Pancreas (tissue), 10 donors: ENCODE measurements around the gene AUNIP. TPM values are rescaled to one million over a fixed set of nuclear protein-coding genes. Genes with fewer than 3 reads are reported as not detected.

ENCODE experiments used
- ATAC-seq, 4 donors: fragments of 200-7000 bp; cut with Tn5 transposase; one replicate each; pipeline versions ENCODE4 v1.8.0 to v1.9.1; 2020; ENCODE audit warnings: mild to moderate bottlenecking in 4 of 4, moderate library complexity in 4 of 4
- DNase-seq, 6 donors: peaks; one replicate each; pipeline ENCODE4 v3.0.0-alpha.2; 2020
- FAIRE-seq: peaks from 2 replicates; lab custom pipeline; 2012; peaks lifted over from hg19 to GRCh38; lab: Jason Lieb, UNC
- H3K27ac ChIP-seq, 4 donors: fragments of 200-600 bp; sonication (generic); 1 replicate in 3 of 4; 2 replicates in 1 of 4; pipeline versions ENCODE4 v1.5.0 to v1.8.0; 2020
- H3K27me3 ChIP-seq, 4 donors: fragments of 200-600 bp; one replicate each; pipeline ENCODE4 v1.8.0; 2021
- H3K36me3 ChIP-seq, 3 donors: fragments of 200-600 bp; sonication (generic) in 1 of 3; one replicate each; pipeline versions ENCODE4 v1.5.0 to v1.8.0; 2020 to 2021
- H3K4me1 ChIP-seq, 3 donors: fragments of 200-600 bp; one replicate each; pipeline ENCODE4 v1.8.0; 2021
- H3K4me3 ChIP-seq, 4 donors: fragments of 200-600 bp; sonication (generic) in 2 of 4; one replicate each; pipeline versions ENCODE4 v1.5.0 to v1.8.0; 2020 to 2021
- H3K9me3 ChIP-seq, 4 donors: fragments of 200-600 bp; one replicate each; pipeline ENCODE4 v1.8.0; 2021
- CTCF ChIP-seq, 4 donors: fragments of 200-600 bp; sonication (generic) in 3 of 4; IDR thresholded peaks; one replicate each; pipeline versions ENCODE4 v1.5.0 to v1.8.0; 2021; ENCODE audit warnings: antibody characterized with exemption in 4 of 4
- WGBS, 2 donors: extraction: QIAGEN DNeasy Blood & Tissue Kit; methylation state at CpG; one replicate each; pipeline ENCODE4 v1.1.7; 2013; 5-methylcytosine and 5-hydroxymethylcytosine counted together
- intact Hi-C, 3 donors: fragments of 100-400 bp; cut with DNase I; formaldehyde crosslinking; loops; one replicate each; pipeline versions ENCODE4 v1.11.1 to v1.14.2; 2022
- microRNA-seq, 2 donors: library from miRNA; unstranded; fragments of <30 nt; microRNA quantifications; one replicate each; pipeline versions ENCODE4 to v1.1.0, GENCODE V29; 2019 to 2020
- polyA plus RNA-seq, 2 donors: library from polyadenylated mRNA; stranded (reverse); fragments of 200-250 nt; gene quantifications; one replicate each; pipeline ENCODE4 v1.2.3, GENCODE V29; 2013
- total RNA-seq, 6 donors: library from RNA; stranded (reverse); fragmentation: NEBNext Ultra II Directional in 4 of 6; extraction: Animal tissue kit (Norgen Biotek cat#: 25700) in 4 of 6; gene quantifications; one replicate each; pipeline versions ENCODE4 v1.2.1 to v1.2.4, GENCODE V29; 2021 to 2023
- donor health status: healthy with polysubstance abuse.
- donor health status: DM: no; HTN: no; CAD: no; lungs with moderate emphysema.
- donor health status: DM: no; HTN: no; CAD: no.
- donor health status: control.
- donor health status: control.
- donor health status: Bipolar disorder and iron deficiency.
- donor health status: DM: yes; HTN: yes; CAD: no.
- donor health status: DM: no; HTN: no; CAD: no.
- donor health status: DM: no; HTN: no; CAD: no.
- donor health status: DM: yes; HTN: yes; CAD: no.

The AUNIP gene
- total and polyA plus RNA-seq, 8 donors: 0.19 to 0.37 (median 0.29) TPM; not detected in 4

DNA sequence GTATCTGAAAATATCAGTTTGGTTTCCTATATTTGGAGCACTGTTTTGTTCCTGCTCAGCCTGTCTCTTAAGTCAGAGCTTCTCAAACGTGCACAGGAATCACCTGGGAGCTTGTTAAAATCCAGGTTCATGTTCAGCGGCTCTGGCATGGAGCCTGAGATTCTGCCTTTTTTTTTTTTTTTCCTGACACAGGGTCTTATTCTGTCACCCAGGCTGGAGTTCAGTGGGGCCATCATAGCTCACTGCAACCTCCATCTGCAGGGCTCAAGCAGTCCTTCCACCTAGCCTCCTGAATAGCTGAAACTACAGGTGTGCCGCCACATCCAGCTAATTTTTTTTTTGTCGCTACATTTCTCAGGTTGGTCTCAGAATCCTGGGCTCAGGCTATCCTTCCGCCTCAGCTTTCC, 71.5 kb downstream of the AUNIP start:
- H3K9me3 ChIP-seq: no peaks in the 10 kb centered on the region
- ATAC-seq (no peak), FAIRE-seq (no peak), DNase-seq (no peak)
- no peaks in the 10 kb centered on the region for H3K27me3 ChIP-seq
- no peaks in the 10 kb centered on the region for H3K36me3 ChIP-seq
- no peak overlapping the region for H3K27ac ChIP-seq
- H3K4me3 ChIP-seq: no peak overlapping the region
- TF ChIP-seq CTCF (IDR thresholded peaks at IDR 0.05): no peak
- peaks cover 0 to 12% (median 10%) of the 10 kb centered on the region in 3 donors for H3K4me1 ChIP-seq
- WGBS, 2 donors: 87 to 92% methylated on average over 5 of the region's 5 CpGs
- intact Hi-C loops: no loop called here

DNA sequence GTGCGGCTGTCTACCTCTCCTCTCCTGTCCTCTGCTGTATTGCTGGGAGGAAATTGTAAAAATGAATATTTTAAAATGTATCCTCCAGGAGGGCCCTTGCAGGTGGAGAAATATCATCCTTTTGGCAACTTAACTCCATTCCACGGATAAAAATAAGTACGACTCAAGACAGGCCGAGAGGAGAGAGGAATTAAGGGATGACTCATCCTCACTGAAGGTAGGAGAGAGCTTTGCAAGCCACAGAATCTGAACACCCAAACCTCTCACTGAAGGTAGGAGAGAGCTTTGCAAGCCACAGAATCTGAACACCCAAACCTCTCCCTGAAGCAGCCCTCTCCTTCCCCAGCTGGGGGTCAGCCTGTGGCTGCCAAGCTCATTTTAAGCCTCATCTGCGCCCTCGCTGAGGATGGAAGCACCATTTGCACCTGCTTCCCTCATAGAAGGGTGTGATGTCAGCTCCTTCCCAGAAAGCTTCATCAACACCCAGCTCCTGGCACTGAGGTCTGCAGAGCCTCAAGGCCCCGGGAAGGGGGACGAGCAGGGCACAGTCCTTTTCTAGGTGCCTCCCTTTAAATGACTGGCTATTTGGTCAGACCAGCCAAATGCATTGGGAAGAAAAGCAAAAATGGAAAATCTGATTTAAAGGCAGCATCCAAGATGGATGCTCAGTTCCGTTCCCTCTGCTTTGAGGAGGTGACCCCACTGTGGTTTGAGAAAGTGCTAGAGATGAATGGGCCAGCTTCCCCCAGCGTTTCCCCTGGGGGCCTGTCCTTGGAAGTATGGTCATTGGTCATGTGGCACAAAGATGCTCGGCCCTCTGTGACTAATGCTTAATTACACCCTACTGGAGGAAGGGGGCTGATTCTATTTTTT, 72.1 kb downstream of the AUNIP start:
- Histone ChIP-seq H3K4me1 (peaks cover 0 to 18% (median 11%) of the 10 kb centered on the region in 3 donors), H3K27ac (no peak overlapping the region), H3K27me3 (no peaks in the 10 kb centered on the region), H3K4me3 (no peak overlapping the region), H3K36me3 (no peaks in the 10 kb centered on the region), H3K9me3 (no peaks in the 10 kb centered on the region)
- FAIRE-seq: no peak
- WGBS, 2 donors: 83 to 85% methylated on average over 11 of the region's 11 CpGs
- ATAC-seq: no peak
- DNase-seq: no peak
- TF ChIP-seq CTCF (IDR thresholded peaks at IDR 0.05): no peak
- intact Hi-C loops: no loop called here

DNA sequence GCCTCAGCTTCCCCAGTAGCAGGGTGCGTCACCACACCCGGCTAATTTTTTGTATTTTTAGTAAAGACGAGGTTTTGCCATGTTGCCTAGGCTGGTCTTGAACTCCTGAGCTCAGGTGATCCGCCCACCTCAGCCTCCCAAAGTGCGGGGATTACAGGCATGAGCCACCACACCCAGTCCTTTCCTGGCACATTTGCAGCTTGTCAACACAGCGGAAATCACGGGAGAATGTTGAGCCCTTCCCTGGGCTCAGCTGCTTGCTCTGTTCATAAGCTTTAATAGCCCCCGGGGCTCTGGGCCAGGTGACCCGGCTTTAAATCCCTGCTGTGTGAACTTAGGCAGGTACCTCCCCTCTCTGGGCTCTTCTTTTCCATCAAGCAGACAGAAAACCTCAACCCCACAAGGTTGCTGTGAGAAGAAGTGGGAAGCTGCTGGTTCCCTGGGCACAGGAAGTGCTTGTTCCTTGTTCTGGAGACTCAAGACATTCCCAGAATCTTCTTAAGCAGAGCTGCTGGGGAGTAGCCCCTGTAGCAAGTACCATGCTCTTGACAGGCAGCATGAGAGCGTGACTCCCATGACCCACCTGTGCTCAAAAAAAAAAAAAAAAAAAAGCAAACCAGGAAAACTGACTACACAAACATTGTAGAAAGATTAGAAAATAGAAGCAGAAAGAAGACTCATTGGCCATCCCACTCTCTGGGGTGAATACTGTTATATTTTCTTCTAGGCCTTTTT, 73.8 kb downstream of the AUNIP start:
- 65 to 66% methylated on average over 10 of the region's 10 CpGs for WGBS, 2 donors
- DNase-seq (no peak), ATAC-seq (peak in 3 of 4 donors; percentile 21 to 52 (median 51)), FAIRE-seq (no peak)
- peaks cover 0 to 18% (median 11%) of the 10 kb centered on the region in 3 donors for H3K4me1 ChIP-seq
- H3K9me3 ChIP-seq: no peaks in the 10 kb centered on the region
- H3K4me3 ChIP-seq: no peak overlapping the region
- no peaks in the 10 kb centered on the region for H3K27me3 ChIP-seq
- intact Hi-C loops: no loop called here
- H3K36me3 ChIP-seq: no peaks in the 10 kb centered on the region
- no peak overlapping the region for H3K27ac ChIP-seq
- TF ChIP-seq CTCF (IDR thresholded peaks at IDR 0.05): no peak

- WGBS, 2 donors: 71 to 76% methylated on average over 9 of the region's 9 CpGs
- H3K27me3 ChIP-seq: no peaks in the 10 kb centered on the region
- no peak for ATAC-seq
- intact Hi-C loops: no loop called here
- H3K36me3 ChIP-seq: no peaks in the 10 kb centered on the region
- no peak overlapping the region for H3K4me3 ChIP-seq
- FAIRE-seq: no peak
- DNase-seq: no peak
- TF ChIP-seq CTCF (IDR thresholded peaks at IDR 0.05): no peak
- peaks cover 0 to 18% (median 11%) of the 10 kb centered on the region in 3 donors for H3K4me1 ChIP-seq
- H3K27ac ChIP-seq: no peak overlapping the region
- no peaks in the 10 kb centered on the region for H3K9me3 ChIP-seq
These were observed 74.6 kb downstream of the AUNIP start for GRCh38 chr1:25784575-25785051.

Small RNAs within 50 kb of the gene (microRNA-seq; reads per million reads assigned to microRNA genes)
- gene MIR3917: 0 to 0.88 reads per million in 2 donors

Other genes starting within 250 kb of the AUNIP start
- 1 to 10 TPM; 2.1 to 6.1 (median 3.3) TPM for gene MAN1C1, start 242.7 kb downstream of the AUNIP start, total RNA-seq
- 1 to 10 TPM; 4.1 to 9.2 TPM for gene MAN1C1, start 242.7 kb downstream of the AUNIP start, polyA plus RNA-seq
- 10 to 100 TPM; 27.8 to 48.3 (median 39.5) TPM for gene SELENON, start 59.3 kb downstream of the AUNIP start, total RNA-seq
- gene SELENON, start 59.3 kb downstream of the AUNIP start, polyA plus RNA-seq: 10 to 100 TPM; 29.8 to 39.3 TPM
- 10 to 100 TPM; 24.0 to 36.0 (median 26.3) TPM for gene MTFR1L, start 39.5 kb downstream of the AUNIP start, total RNA-seq
- gene MTFR1L, start 39.5 kb downstream of the AUNIP start, polyA plus RNA-seq: 10 to 100 TPM; 38.9 to 59.6 TPM
- gene PAQR7, start 16.3 kb upstream of the AUNIP start, total RNA-seq: 10 to 100 TPM in 1 of 6 donors, 1 to 10 TPM in 5; 3.2 to 13.0 (median 4.4) TPM
- 1 to 10 TPM; 4.4 to 5.7 TPM for gene PAQR7, start 16.3 kb upstream of the AUNIP start, polyA plus RNA-seq
- 10 to 100 TPM in 3 of 6 donors, 1 to 10 TPM in 3; 3.3 to 40.3 (median 8.7) TPM for gene STMN1, start 47.0 kb upstream of the AUNIP start, total RNA-seq
- gene STMN1, start 47.0 kb upstream of the AUNIP start, polyA plus RNA-seq: 10 to 100 TPM; 16.2 to 58.0 TPM
- 10 to 100 TPM; 11.0 to 19.0 (median 13.7) TPM for gene PAFAH2, start 138.6 kb upstream of the AUNIP start, total RNA-seq
- 10 to 100 TPM; 16.2 to 20.9 TPM for gene PAFAH2, start 138.6 kb upstream of the AUNIP start, polyA plus RNA-seq
- gene EXTL1, start 162.3 kb upstream of the AUNIP start, total RNA-seq: under 1 TPM; 0.04 to 0.25 (median 0.13) TPM
- gene EXTL1, start 162.3 kb upstream of the AUNIP start, polyA plus RNA-seq: under 1 TPM; 0.21 to 0.34 TPM
- gene SLC30A2, start 186.7 kb upstream of the AUNIP start, total RNA-seq: 100 to 1,000 TPM in 1 of 6 donors, 10 to 100 TPM in 5; 27.0 to 142 (median 56.4) TPM
- gene SLC30A2, start 186.7 kb upstream of the AUNIP start, polyA plus RNA-seq: 10 to 100 TPM; 24.1 to 42.4 TPM
- under 1 TPM in 4 of 6 donors, not detected in 2; 0.09 to 0.35 (median 0.33) TPM for gene TRIM63, start 208.2 kb upstream of the AUNIP start, total RNA-seq
- under 1 TPM; 0.15 to 0.52 TPM for gene TRIM63, start 208.2 kb upstream of the AUNIP start, polyA plus RNA-seq